Spleen (tissue), 11 donors: ENCODE measurements around the gene NEURL4. TPM values are rescaled to one million over a fixed set of nuclear protein-coding genes. Genes with fewer than 3 reads are reported as not detected.
"Not testable (repeated sequence)": the region's sequence is repeated elsewhere in the genome, so short reads cannot be mapped to it uniquely, and the experiment has no call there.

Source experiments
- DNase-seq: peaks from one replicate; pipeline ENCODE4 v3.0.0-alpha.2; 2020
- H3K27ac ChIP-seq, 8 donors: fragments of 200-600 bp; sonication (generic) in 7 of 8; 1 replicate in 4 of 8; 2 replicates in 4 of 8; pipeline versions ENCODE4 v1.5.0 to v1.8.0; 2016 to 2021; ENCODE audit warnings: inconsistent platforms in 4 of 8, mild to moderate bottlenecking in 4 of 8, moderate library complexity in 1 of 8
- H3K27me3 ChIP-seq, 7 donors: fragments of 200-600 bp; sonication (generic) in 6 of 7; replicated peaks in 1 of 7; 1 replicate in 4 of 7; 2 replicates in 3 of 7; pipeline versions ENCODE4 v1.5.0 to v1.8.0; 2016 to 2021; ENCODE audit warnings: inconsistent platforms in 3 of 7, mild to moderate bottlenecking in 1 of 7
- H3K36me3 ChIP-seq, 6 donors: fragments of 200-600 bp; sonication (generic) in 5 of 6; 1 replicate in 4 of 6; 2 replicates in 2 of 6; pipeline versions ENCODE4 v1.5.0 to v1.8.0; 2016 to 2021; ENCODE audit warnings: inconsistent platforms in 2 of 6
- H3K4me1 ChIP-seq, 6 donors: fragments of 200-600 bp; sonication (generic) in 5 of 6; 1 replicate in 3 of 6; 2 replicates in 3 of 6; pipeline versions ENCODE4 v1.5.0 to v1.8.0; 2016 to 2021; ENCODE audit warnings: inconsistent platforms in 3 of 6
- H3K4me3 ChIP-seq, 8 donors: fragments of 200-600 bp; sonication (generic) in 7 of 8; 1 replicate in 4 of 8; 2 replicates in 4 of 8; pipeline versions ENCODE4 v1.5.0 to v1.8.0; 2016 to 2021; ENCODE audit warnings: inconsistent platforms in 4 of 8, mild to moderate bottlenecking in 4 of 8, moderate library complexity in 2 of 8
- H3K9me3 ChIP-seq, 8 donors: fragments of 200-600 bp; sonication (generic) in 7 of 8; 1 replicate in 4 of 8; 2 replicates in 4 of 8; pipeline versions ENCODE4 v1.5.0 to v1.8.0; 2016 to 2021; ENCODE audit warnings: inconsistent platforms in 4 of 8
- POLR2A ChIP-seq, 3 donors: fragments of 450-650 bp; IDR thresholded peaks; one replicate each; pipeline ENCODE4 v1.5.1; 2017; ENCODE audit warnings: antibody characterized with exemption in 3 of 3, mild to moderate bottlenecking in 1 of 3
- POLR2AphosphoS5 ChIP-seq, 3 donors: sonication (generic); formaldehyde crosslinking; IDR thresholded peaks; one replicate each; pipeline ENCODE4 v1.5.1; 2017; ENCODE audit warnings: antibody characterized with exemption in 3 of 3
- WGBS, 5 donors: extraction: QIAGEN DNeasy Blood & Tissue Kit in 3 of 5; methylation state at CpG; one replicate each; pipeline versions ENCODE4 v1.1.5 to v1.1.7; 2013 to 2018; 5-methylcytosine and 5-hydroxymethylcytosine counted together
- intact Hi-C: fragments of 100-400 bp; cut with DNase I; formaldehyde crosslinking; loops from one replicate; pipeline ENCODE4 v1.15.0; 2023; ENCODE audit warnings: low total_unique reads
- polyA plus RNA-seq, 3 donors: library from polyadenylated mRNA; stranded (reverse); fragments of 200-250 nt; gene quantifications; one replicate each; pipeline ENCODE4 v1.2.1, GENCODE V29; 2013
- total RNA-seq, 7 donors: library from RNA; depleted of rRNA in 3 of 7; stranded (reverse); fragments of >200 nt in 3 of 7; fragmentation: NEBNext Ultra II Directional in 4 of 7; extraction: Animal tissue kit (Norgen Biotek cat#: 25700) in 4 of 7; gene quantifications; one replicate each; pipeline versions ENCODE4 v1.1.0 to v1.2.1, GENCODE V29; 2016 to 2021
- TF ChIP-seq, protein P1 (sequence below), 11 experiments: fragments of 200-600 bp in 7 of 11; fragments of 450-650 bp in 4 of 11; sonication (generic) in 4 of 11; IDR thresholded peaks in 8 of 11; conservative IDR thresholded peaks in 3 of 11; 1 replicate in 7 of 11; 2 replicates in 4 of 11; pipeline versions ENCODE4 v1.4.0 to v1.8.0; 2016 to 2021; ENCODE audit warnings: antibody characterized with exemption in 11 of 11, inconsistent platforms in 4 of 11, mild to moderate bottlenecking in 1 of 11
- donor health status: healthy with polysubstance abuse.
- donor health status: DM: no; HTN: no; CAD: no; lungs with moderate emphysema.
- donor health status: DM: no; HTN: no; CAD: no.
- donor health status: Bipolar disorder and iron deficiency.
- donor health status: healthy.
- donor health status: DM: no; HTN: no; CAD: no.
- donor health status: DM: yes; HTN: yes; CAD: no.

Gene NEURL4
- total and polyA plus RNA-seq, 10 donors: 16.5 to 53.9 (median 40.3) TPM

DNA sequence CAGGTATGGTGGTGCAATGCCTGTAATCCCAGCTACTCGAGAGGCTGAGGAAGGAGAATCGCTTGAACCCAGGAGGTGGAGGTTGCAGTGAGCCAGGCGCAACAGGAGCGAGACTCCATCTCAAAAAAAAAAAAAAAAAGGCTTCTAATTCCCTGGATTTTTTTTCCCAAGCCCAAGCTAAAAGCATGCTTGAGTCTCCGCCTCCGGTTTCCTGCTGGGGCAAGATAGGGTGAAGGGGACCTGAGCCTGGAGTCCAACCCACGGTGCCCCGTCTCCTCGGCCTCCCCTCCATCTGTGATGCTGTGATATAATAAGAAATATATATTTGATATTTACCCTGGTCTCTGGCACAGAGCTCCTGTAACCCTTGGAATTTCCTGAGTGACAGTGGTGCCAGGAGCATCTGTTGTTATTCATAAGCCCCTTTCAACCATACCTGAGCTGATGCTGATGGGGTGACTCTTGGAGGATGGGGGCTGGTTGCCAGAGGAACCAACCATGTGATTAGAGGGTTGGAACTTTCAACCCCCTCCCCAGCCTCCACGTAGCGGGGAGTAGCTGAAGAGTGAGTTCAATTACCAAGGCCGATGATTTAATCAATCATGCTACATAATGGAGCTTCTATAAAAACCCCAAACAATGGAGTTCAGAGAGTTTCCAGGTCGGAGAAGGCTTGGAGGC, 38.9 kb upstream of the NEURL4 start:
- intact Hi-C loops: no loop called here
- H3K27ac ChIP-seq: no peak overlapping the region

GRCh38 chr17:7367083-7367482, 37.9 kb upstream of the NEURL4 start:
- TF ChIP-seq POLR2AphosphoS5 (IDR thresholded peaks at IDR 0.05): no peak
- TF ChIP-seq, protein P1, sequence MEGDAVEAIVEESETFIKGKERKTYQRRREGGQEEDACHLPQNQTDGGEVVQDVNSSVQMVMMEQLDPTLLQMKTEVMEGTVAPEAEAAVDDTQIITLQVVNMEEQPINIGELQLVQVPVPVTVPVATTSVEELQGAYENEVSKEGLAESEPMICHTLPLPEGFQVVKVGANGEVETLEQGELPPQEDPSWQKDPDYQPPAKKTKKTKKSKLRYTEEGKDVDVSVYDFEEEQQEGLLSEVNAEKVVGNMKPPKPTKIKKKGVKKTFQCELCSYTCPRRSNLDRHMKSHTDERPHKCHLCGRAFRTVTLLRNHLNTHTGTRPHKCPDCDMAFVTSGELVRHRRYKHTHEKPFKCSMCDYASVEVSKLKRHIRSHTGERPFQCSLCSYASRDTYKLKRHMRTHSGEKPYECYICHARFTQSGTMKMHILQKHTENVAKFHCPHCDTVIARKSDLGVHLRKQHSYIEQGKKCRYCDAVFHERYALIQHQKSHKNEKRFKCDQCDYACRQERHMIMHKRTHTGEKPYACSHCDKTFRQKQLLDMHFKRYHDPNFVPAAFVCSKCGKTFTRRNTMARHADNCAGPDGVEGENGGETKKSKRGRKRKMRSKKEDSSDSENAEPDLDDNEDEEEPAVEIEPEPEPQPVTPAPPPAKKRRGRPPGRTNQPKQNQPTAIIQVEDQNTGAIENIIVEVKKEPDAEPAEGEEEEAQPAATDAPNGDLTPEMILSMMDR (IDR thresholded peaks at IDR 0.05 in 8 of 11, conservative IDR thresholded peaks at IDR 0.05 in 3 of 11): no peak
- H3K27me3 ChIP-seq: peaks cover 0 to 4% (median 0%) of the 10 kb centered on the region in 7 donors
- intact Hi-C loops: no loop called here
- H3K36me3 ChIP-seq: no peaks in the 10 kb centered on the region
- WGBS, 5 donors: 84 to 93% (median 92%) methylated on average over 8 of the region's 8 CpGs
- H3K9me3 ChIP-seq: no peaks in the 10 kb centered on the region
- no peak overlapping the region for H3K27ac ChIP-seq
- DNase-seq: no peak
- H3K4me3 ChIP-seq: no peak overlapping the region
- H3K4me1 ChIP-seq: no peaks in the 10 kb centered on the region

More for the DNA sequence above, 38.9 kb upstream of the NEURL4 start:
- H3K9me3 ChIP-seq: no peaks in the 10 kb centered on the region
- 63 to 82% (median 75%) methylated on average over 13 of the region's 13 CpGs for WGBS, 5 donors
- DNase-seq: no peak
- TF ChIP-seq, protein P1 (IDR thresholded peaks at IDR 0.05 in 8 of 11, conservative IDR thresholded peaks at IDR 0.05 in 3 of 11): no peak
- TF ChIP-seq POLR2AphosphoS5 (IDR thresholded peaks at IDR 0.05) (no peak), POLR2A (IDR thresholded peaks at IDR 0.05) (no peak)
- no peaks in the 10 kb centered on the region for H3K36me3 ChIP-seq
- H3K27me3 ChIP-seq: peaks cover 0 to 4% (median 0%) of the 10 kb centered on the region in 7 donors
- H3K4me3 ChIP-seq: no peak overlapping the region
- H3K4me1 ChIP-seq: no peaks in the 10 kb centered on the region

- H3K4me3 ChIP-seq, H3K27me3 ChIP-seq, H3K36me3 ChIP-seq, intact Hi-C loops, H3K9me3 ChIP-seq, DNase-seq, H3K27ac ChIP-seq, H3K4me1 ChIP-seq: not testable (repeated sequence)
- WGBS, 5 donors: 87 to 96% (median 89%) methylated on average over 6 to 7 of the region's 7 CpGs
These were observed 36.8 kb upstream of the NEURL4 start for GRCh38 chr17:7365963-7366362.

GRCh38 chr17:7363311-7363710, 34.2 kb upstream of the NEURL4 start:
- no peaks in the 10 kb centered on the region for H3K4me1 ChIP-seq
- WGBS, 5 donors: 92 to 96% (median 94%) methylated on average over 6 of the region's 6 CpGs
- intact Hi-C loops: no loop called here
- H3K27me3 ChIP-seq: no peaks in the 10 kb centered on the region
- no peak for DNase-seq
- no peaks in the 10 kb centered on the region for H3K36me3 ChIP-seq
- no peak overlapping the region for H3K4me3 ChIP-seq
- H3K9me3 ChIP-seq: no peaks in the 10 kb centered on the region
- TF ChIP-seq POLR2AphosphoS5 (IDR thresholded peaks at IDR 0.05): no peak
- TF ChIP-seq, protein P1 (IDR thresholded peaks at IDR 0.05 in 8 of 11, conservative IDR thresholded peaks at IDR 0.05 in 3 of 11): no peak
- no peak for TF ChIP-seq POLR2A (IDR thresholded peaks at IDR 0.05)
- no peak overlapping the region for H3K27ac ChIP-seq
